K562 (cell line): ENCODE results near the gene EPHA1. TPM values are rescaled to one million over a fixed set of nuclear protein-coding genes. Genes with fewer than 3 reads are reported as not detected.

Experiments used
- CAMTA2 ChIP-seq: fragments of 250-450 bp; sonication (Bioruptor Pico); conservative IDR thresholded peaks from 2 replicates; pipeline ENCODE4 v1.5.1; 2022
- CUX1 ChIP-seq: fragments of 200-800 bp; sonication (Bioruptor generic); IDR thresholded peaks from 2 replicates; pipeline ENCODE4 v1.6.1; 2016; ENCODE audit warnings: missing genetic modification characterization, missing compliant biosample characterization
- FOXP4 ChIP-seq: sonication (generic); formaldehyde crosslinking; IDR thresholded peaks from 2 replicates; pipeline ENCODE4 v1.8.0; 2022; ENCODE audit warnings: mild to moderate bottlenecking, missing genetic modification reagents, borderline replicate concordance
- HDAC3 ChIP-seq: fragments of 450-650 bp; IDR thresholded peaks from 2 replicates; pipeline ENCODE4 v1.6.1; 2018; ENCODE audit warnings: borderline replicate concordance, mild to moderate bottlenecking, moderate library complexity; ENCODE audit not compliant: partially characterized antibody
- NFIC ChIP-seq: fragments of 450-650 bp; IDR thresholded peaks from 2 replicates; pipeline ENCODE4 v1.6.1; 2017; ENCODE audit warnings: mild to moderate bottlenecking, inconsistent platforms
- PURB ChIP-seq: sonication (generic); formaldehyde crosslinking; IDR thresholded peaks from 2 replicates; pipeline ENCODE4 v1.9.0; 2021; ENCODE audit warnings: low read depth, mild to moderate bottlenecking, missing genetic modification reagents
- REST ChIP-seq, 2 experiments: fragments of 450-650 bp; formaldehyde crosslinking in 1 of 2; IDR thresholded peaks; 2 replicates each; pipeline versions ENCODE4 v1.4.0 to v1.6.1; 2014 to 2020; ENCODE audit warnings: mild to moderate bottlenecking in 2 of 2, borderline replicate concordance in 1 of 2, low read depth in 1 of 2
- SLC30A9 ChIP-seq: fragments of 250-450 bp; sonication (Bioruptor Pico); IDR thresholded peaks from 2 replicates; pipeline ENCODE4 v1.8.0; 2022; ENCODE audit warnings: mild to moderate bottlenecking, moderate library complexity
- TAF1 ChIP-seq: IDR thresholded peaks from 2 replicates; pipeline ENCODE4 v1.6.1; 2011; ENCODE audit warnings: mild to moderate bottlenecking, low read length, moderate library complexity; ENCODE audit not compliant: insufficient read depth, control insufficient read depth, severe bottlenecking; ENCODE audit errors: extremely low read depth
- polyA plus RNA-seq, 8 experiments: library from polyadenylated mRNA; depleted of rRNA in 4 of 8; stranded (reverse) in 5 of 8; unstranded in 3 of 8; fragments of >200 nt; fragmentation: Nextera tagmentation in 2 of 8; fragmentation: Illumina TruSeq in 1 of 8; extraction: Ambion mirVana in 2 of 8; extraction: Trizol in 1 of 8; gene quantifications; 2 replicates each; pipeline versions ENCODE4 v1.2.1 to v1.2.3, GENCODE V29; 2011 to 2014; ENCODE audit warnings: inconsistent platforms in 1 of 8, missing spikeins in 1 of 8
- total RNA-seq, 7 experiments: library from RNA; depleted of rRNA in 6 of 7; stranded (reverse); fragments of >200 nt in 6 of 7; fragmentation: Illumina TruSeq in 2 of 7; extraction: Trizol in 2 of 7; gene quantifications; 2 replicates each; pipeline versions ENCODE4 v1.2.1 to v1.2.3, GENCODE V29; 2011 to 2021; ENCODE audit warnings: low replicate concordance in 1 of 7
- TF ChIP-seq, protein P1 (sequence below), 2 experiments: fragments of 450-650 bp in 1 of 2; sonication (generic) in 1 of 2; formaldehyde crosslinking in 1 of 2; IDR thresholded peaks in 1 of 2; conservative IDR thresholded peaks in 1 of 2; 2 replicates each; pipeline versions ENCODE4 v1.6.1 to v1.8.1; 2016 to 2023; ENCODE audit warnings: mild to moderate bottlenecking in 2 of 2, moderate library complexity in 2 of 2, inconsistent platforms in 1 of 2, missing genetic modification reagents in 1 of 2

Gene EPHA1
- total and polyA plus RNA-seq, 9 of the 15 experiments (the other 6 are each of a cell fraction or from before 2014, with no cell fraction given): 0.22 to 0.57 (median 0.32) TPM; not detected in 6

DNA sequence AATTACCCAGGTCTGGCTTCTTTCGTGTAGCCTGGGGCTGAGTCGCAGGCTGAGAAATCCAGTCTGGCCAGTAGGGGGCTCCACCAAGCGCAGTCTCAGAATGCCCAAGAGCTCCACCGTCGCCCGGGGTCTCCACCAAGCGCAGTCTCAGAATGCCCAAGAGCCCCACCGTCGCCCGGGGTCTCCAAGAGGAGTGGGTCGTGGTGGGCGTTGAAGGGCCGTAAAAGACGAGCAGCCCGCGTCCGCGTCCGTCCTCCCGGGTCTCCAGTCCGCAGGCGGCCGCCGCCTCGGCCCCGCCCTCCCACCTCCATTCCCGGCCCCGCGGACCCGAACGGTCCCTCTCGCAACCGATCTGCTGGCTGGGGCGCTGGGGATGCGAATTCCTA, 28.4 kb downstream of the EPHA1 start (continued):
- TF ChIP-seq CUX1 (CRISPR knock-in tag) (no peak), REST (IDR thresholded peaks at IDR 0.05; ENCODE audit: borderline replicate concordance) (peak; percentile 16; the same call in 1 of the 2 replicates), REST (CRISPR knock-in tag; IDR thresholded peaks at IDR 0.05; ENCODE audit: low read depth) (no peak), CAMTA2 (no peak), SLC30A9 (CRISPR knock-in tag) (no peak), TAF1 (peak; percentile 77), HDAC3 (no peak), PURB (CRISPR knock-in tag) (no peak), FOXP4 (no peak), NFIC (no peak)
- TF ChIP-seq, protein P1, sequence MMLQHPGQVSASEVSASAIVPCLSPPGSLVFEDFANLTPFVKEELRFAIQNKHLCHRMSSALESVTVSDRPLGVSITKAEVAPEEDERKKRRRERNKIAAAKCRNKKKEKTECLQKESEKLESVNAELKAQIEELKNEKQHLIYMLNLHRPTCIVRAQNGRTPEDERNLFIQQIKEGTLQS (IDR thresholded peaks at IDR 0.05): no peak
- TF ChIP-seq, protein P1 (CRISPR knock-in tag; conservative IDR thresholded peaks at IDR 0.05): no peak
